Muscle layer of duodenum (tissue), 2 donors: ENCODE data around the gene CDC42BPB.

Experiments
- H3K27ac ChIP-seq: one replicate; pipeline ENCODE4 v1.7.0; 2013; ENCODE audit warnings: mild to moderate bottlenecking, low read length
- H3K27me3 ChIP-seq: one replicate; pipeline ENCODE4 v1.7.0; 2013; ENCODE audit warnings: low read depth, mild to moderate bottlenecking, control low read depth, low read length
- H3K36me3 ChIP-seq, 2 donors: one replicate each; pipeline ENCODE4 v1.7.0; 2013; ENCODE audit warnings: low read length in 2 of 2, control low read depth in 1 of 2, mild to moderate bottlenecking in 1 of 2; ENCODE audit not compliant: insufficient read depth in 2 of 2, control insufficient read depth in 1 of 2
- H3K4me1 ChIP-seq, 2 donors: one replicate each; pipeline ENCODE4 v1.7.0; 2013; ENCODE audit warnings: low read length in 2 of 2, mild to moderate bottlenecking in 2 of 2, control low read depth in 1 of 2, moderate library complexity in 1 of 2; ENCODE audit not compliant: insufficient read depth in 2 of 2, control insufficient read depth in 1 of 2
- H3K4me3 ChIP-seq, 2 donors: one replicate each; pipeline ENCODE4 v1.7.0; 2013; ENCODE audit warnings: low read length in 2 of 2, low read depth in 1 of 2, mild to moderate bottlenecking in 1 of 2
- H3K9me3 ChIP-seq, 2 donors: one replicate each; pipeline ENCODE4 v1.7.0; 2013; ENCODE audit warnings: low read length in 2 of 2, control low read depth in 1 of 2, mild to moderate bottlenecking in 1 of 2; ENCODE audit not compliant: control insufficient read depth in 1 of 2
- donor health status: healthy.

Gene CDC42BPB

DNA sequence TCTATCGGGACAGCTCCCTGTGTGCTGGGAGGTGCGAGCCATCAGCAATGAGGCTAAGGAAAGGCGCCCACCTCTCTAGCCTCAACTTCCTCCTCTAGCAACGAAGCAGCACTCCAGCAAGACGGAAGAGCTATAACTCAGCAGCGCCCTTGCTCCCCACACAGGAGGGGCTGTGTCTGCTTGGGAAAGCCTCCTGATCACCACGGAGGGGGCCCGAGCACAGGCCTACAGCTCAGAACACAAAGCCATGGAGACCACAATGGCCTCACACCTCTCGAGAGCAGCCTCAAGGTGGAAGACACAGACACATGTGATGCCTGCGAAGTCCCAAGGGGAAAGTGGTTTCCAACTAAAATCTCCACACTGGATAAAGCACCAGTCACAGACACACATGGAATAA is 60.4 kb downstream of the CDC42BPB start:
- H3K27me3 ChIP-seq: no peaks in the 10 kb centered on the region
- H3K36me3 ChIP-seq: peaks cover 28 to 64% of the 10 kb centered on the region in 2 donors

DNA sequence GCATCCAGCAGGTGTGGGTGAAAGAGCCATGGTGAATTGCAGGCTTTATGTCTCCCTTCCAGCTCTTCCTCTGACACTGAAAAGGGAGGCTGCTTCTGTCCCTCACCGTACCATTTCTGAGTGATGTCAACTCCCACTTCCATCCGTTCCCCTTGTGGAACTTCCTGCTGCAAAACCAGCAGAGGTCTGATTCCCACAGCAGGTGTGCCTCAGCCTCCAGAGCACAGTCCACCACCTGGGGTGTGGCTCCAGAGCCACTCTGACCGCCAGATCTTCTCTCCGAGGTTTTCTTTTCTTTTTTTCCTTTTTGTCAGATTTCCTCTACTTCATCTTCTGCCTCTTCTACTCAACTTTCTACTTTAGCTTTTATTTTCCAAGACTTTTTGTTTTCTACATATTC is 62.7 kb downstream of the CDC42BPB start:
- H3K27ac ChIP-seq: no peak overlapping the region
- peaks cover 23 to 72% of the 10 kb centered on the region in 2 donors for H3K36me3 ChIP-seq

More for the DNA sequence above, 60.4 kb downstream of the CDC42BPB start:
- Histone ChIP-seq H3K4me3 (no peak overlapping the region), H3K4me1 (no peaks in the 10 kb centered on the region), H3K27ac (no peak overlapping the region), H3K9me3 (no peaks in the 10 kb centered on the region)

DNA sequence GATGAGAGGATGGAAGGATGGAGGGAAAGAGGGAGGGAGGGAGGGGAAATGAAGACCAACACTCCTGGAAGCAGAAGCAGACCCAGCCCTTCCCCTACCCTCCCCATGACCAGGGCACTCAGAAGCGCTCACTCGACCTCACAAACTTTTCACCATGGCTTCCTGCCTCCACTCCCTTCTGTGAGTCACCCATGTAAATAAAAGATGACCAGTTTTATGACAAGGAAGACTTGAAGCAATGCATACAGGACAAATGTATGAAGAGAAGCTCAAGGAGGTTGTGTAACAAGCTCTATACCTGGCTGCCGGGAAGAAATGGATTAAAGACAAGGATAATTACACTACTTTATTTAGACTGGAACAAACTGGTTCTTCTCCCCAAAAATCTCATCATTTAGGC is 63.8 kb downstream of the CDC42BPB start:
- no peak overlapping the region for H3K27ac ChIP-seq
- no peak overlapping the region for H3K4me3 ChIP-seq
- no peaks in the 10 kb centered on the region for H3K27me3 ChIP-seq
- peaks cover 17 to 73% of the 10 kb centered on the region in 2 donors for H3K36me3 ChIP-seq
- H3K9me3 ChIP-seq: peaks cover 0 to 1% of the 10 kb centered on the region in 2 donors
- no peaks in the 10 kb centered on the region for H3K4me1 ChIP-seq

More for the DNA sequence above, 62.7 kb downstream of the CDC42BPB start:
- H3K4me3 ChIP-seq: no peak overlapping the region
- H3K27me3 ChIP-seq: no peaks in the 10 kb centered on the region
- no peaks in the 10 kb centered on the region for H3K9me3 ChIP-seq
- H3K4me1 ChIP-seq: no peaks in the 10 kb centered on the region

- Histone ChIP-seq H3K4me1 (no peaks in the 10 kb centered on the region), H3K36me3 (peaks cover 14 to 74% of the 10 kb centered on the region in 2 donors), H3K27ac (no peak overlapping the region), H3K27me3 (no peaks in the 10 kb centered on the region), H3K4me3 (no peak overlapping the region), H3K9me3 (peaks cover 9 to 14% of the 10 kb centered on the region in 2 donors)
Measured at GRCh38 chr14:102991376-102991775, 66.0 kb downstream of the CDC42BPB start.

DNA sequence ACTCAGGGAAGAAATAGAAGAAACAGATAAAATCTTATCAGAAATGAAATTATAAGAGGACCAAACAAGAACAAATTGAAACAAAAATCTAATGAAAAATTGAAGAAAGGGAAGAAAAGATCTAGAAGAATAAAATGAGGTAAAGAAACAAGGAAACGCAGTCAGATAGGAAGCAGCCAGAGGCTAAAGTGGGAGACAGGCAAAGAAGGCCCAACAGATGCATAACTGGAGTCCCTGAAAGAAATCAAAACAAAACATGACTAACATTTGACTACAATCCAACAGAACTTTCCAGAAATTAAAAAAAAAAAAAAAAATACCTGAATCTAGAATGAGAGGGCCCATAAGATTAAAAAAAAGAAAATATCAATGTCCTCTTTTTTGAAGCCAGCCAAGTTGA is 69.3 kb downstream of the CDC42BPB start:
- Histone ChIP-seq H3K27ac (no peak overlapping the region), H3K9me3 (peaks cover 9 to 14% of the 10 kb centered on the region in 2 donors), H3K36me3 (peaks cover 30 to 88% of the 10 kb centered on the region in 2 donors), H3K27me3 (no peaks in the 10 kb centered on the region), H3K4me1 (no peaks in the 10 kb centered on the region), H3K4me3 (no peak overlapping the region)

DNA sequence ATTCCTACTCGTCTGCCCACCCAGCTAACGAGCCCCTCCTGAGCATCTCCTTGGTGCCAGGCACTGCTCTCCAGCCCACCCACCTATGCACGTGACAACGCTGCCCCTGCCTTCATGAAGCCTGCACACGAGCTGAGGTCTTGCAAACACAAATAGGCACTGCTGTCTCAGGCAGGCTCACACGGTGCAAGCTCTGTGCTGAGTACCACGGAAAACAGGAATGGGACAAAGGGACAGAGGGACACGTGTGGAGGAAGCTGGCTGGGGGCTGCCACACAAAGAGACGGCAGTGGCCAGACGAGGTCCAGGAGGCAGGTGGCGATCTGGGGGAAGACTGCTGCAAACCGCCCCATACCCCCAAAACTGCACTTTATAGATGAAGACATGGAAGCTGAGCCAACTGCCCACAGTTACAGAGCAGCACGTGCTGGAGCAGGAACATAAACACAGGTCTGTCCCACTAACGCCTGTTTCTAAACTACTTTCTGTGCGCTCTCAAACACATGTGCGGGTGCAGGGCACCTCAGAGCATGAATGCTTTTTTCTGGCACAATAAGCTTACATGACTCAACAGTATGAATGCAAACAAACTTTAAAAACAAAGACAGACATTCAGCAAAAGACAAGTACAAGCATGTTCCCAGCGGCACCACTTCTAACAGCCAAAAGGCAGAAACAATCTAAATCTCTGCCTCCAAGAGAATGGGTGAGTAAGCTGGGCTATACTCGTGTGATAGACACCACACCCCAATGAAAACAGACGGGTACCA is 70.4 kb downstream of the CDC42BPB start:
- H3K27ac ChIP-seq: no peak overlapping the region
- H3K27me3 ChIP-seq: no peaks in the 10 kb centered on the region
- H3K36me3 ChIP-seq: peaks cover 25 to 91% of the 10 kb centered on the region in 2 donors
- no peaks in the 10 kb centered on the region for H3K4me1 ChIP-seq
- no peak overlapping the region for H3K4me3 ChIP-seq
- H3K9me3 ChIP-seq: peaks cover 9 to 14% of the 10 kb centered on the region in 2 donors

- Histone ChIP-seq H3K9me3 (peaks cover 9 to 14% of the 10 kb centered on the region in 2 donors), H3K27ac (no peak overlapping the region), H3K4me1 (no peaks in the 10 kb centered on the region), H3K27me3 (no peaks in the 10 kb centered on the region), H3K4me3 (no peak overlapping the region), H3K36me3 (peaks cover 34 to 92% of the 10 kb centered on the region in 2 donors)
Measured at GRCh38 chr14:102985665-102986064, 71.7 kb downstream of the CDC42BPB start.

GRCh38 chr14:102984336-102985102 is 72.8 kb downstream of the CDC42BPB start:
- Histone ChIP-seq H3K4me3 (no peak overlapping the region), H3K27ac (no peak overlapping the region), H3K27me3 (no peaks in the 10 kb centered on the region), H3K9me3 (peaks cover 9 to 14% of the 10 kb centered on the region in 2 donors), H3K36me3 (peaks cover 42 to 94% of the 10 kb centered on the region in 2 donors), H3K4me1 (no peaks in the 10 kb centered on the region)

DNA sequence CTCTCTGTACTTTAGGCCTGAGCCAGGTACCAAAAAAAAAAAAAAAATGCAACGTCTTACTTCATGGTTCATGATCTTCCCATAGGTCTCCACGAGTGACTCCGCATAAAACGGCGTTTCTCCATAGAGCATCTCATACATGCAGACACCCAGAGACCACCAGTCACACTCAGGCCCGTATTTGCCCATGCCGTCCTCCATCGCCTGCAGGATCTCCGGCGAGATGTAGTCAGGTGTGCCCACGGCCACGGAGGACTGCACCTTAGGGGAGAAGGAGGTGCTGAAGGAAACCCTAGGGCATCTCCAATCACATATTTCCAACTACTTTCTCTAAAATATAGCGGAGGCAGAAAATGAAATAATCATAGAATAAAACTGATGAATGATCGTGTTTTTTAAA is 73.9 kb downstream of the CDC42BPB start:
- H3K36me3 ChIP-seq: peaks cover 45 to 94% of the 10 kb centered on the region in 2 donors
- H3K27me3 ChIP-seq: no peaks in the 10 kb centered on the region
- no peaks in the 10 kb centered on the region for H3K4me1 ChIP-seq
- H3K27ac ChIP-seq: no peak overlapping the region
- peaks cover 9 to 13% of the 10 kb centered on the region in 2 donors for H3K9me3 ChIP-seq
- no peak overlapping the region for H3K4me3 ChIP-seq

- Histone ChIP-seq H3K36me3 (peaks cover 50 to 95% of the 10 kb centered on the region in 2 donors), H3K4me3 (no peak overlapping the region), H3K9me3 (peaks cover 3 to 8% of the 10 kb centered on the region in 2 donors), H3K27me3 (no peaks in the 10 kb centered on the region), H3K27ac (no peak overlapping the region), H3K4me1 (no peaks in the 10 kb centered on the region)
Measured at GRCh38 chr14:102982852-102983470, 74.4 kb downstream of the CDC42BPB start.

DNA sequence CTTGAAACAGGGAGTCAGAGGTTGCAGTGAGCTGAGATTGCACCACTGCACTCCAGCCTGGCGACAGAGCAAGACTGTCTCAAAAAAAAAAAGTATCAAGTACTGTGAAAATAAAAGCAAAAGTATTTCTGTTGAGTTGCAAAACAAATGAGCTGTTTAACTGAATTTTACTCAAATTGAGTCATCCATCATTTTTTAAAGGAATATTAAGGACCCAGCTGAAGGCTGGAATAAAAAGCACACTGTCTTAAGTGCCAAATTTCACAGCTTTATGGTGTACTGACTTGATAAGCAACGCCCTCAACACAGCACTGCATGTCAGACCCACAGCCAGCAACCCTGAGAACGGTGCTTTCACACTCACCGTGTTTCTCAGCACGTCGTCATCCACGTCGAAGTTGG is 76.9 kb downstream of the CDC42BPB start:
- Histone ChIP-seq H3K27me3 (no peaks in the 10 kb centered on the region), H3K9me3 (no peaks in the 10 kb centered on the region), H3K27ac (no peak overlapping the region), H3K4me1 (no peaks in the 10 kb centered on the region), H3K36me3 (peaks cover 67 to 95% of the 10 kb centered on the region in 2 donors), H3K4me3 (no peak overlapping the region)
